ENCODE results near the gene CCDC146.

CCDC146 gene

DNA sequence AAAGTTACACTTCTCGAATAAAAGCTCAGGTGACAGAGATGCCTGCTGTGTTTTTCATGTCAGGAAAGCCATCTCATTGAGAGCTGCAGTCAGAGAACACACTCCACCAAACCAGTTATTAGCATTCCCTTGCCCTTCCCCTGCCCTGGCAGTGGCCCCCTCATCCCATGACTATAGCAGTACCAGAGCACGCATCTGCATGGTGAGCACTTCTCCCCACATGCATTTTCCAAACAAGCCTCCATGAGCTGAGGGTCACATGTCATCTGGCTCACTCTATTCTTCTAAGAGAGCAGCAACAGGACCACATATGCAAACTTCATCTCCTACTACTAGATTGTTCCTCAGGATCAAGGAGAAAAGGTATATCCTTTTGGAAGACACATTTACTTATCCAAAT is 119.7 kb downstream of the CCDC146 start:
- Histone ChIP-seq H4K20me1 (ENCODE audit: insufficient read depth, low read length) (no peaks in the 10 kb centered on the region), H3K36me3 (replicated peaks; ENCODE audit: low read depth, low read length) (no peaks in the 10 kb centered on the region), H3K27ac (ENCODE audit: low read length) (peak overlapping the region; percentile 60), H2AFZ (ENCODE audit: low read depth, low read length) (peak overlapping the region; percentile 35), H3K4me3 (ENCODE audit: low read length) (no peak overlapping the region), H3K27me3 (ENCODE audit: low read depth, low read length) (no peaks in the 10 kb centered on the region), H3K4me1 (ENCODE audit: low read length) (peaks cover 68% of the 10 kb centered on the region), H3K79me2 (ENCODE audit: low read length) (no peaks in the 10 kb centered on the region), H3K4me2 (ENCODE audit: low read length) (peak overlapping the region; percentile 51), H3K9me3 (ENCODE audit: insufficient read depth, low read length) (no peaks in the 10 kb centered on the region), H3K9ac (ENCODE audit: low read length) (peak overlapping the region; percentile 50)
- no peak for TF ChIP-seq EZH2phosphoT487 (IDR thresholded peaks at IDR 0.05; ENCODE audit: low read depth)
- TF ChIP-seq, protein P1, sequence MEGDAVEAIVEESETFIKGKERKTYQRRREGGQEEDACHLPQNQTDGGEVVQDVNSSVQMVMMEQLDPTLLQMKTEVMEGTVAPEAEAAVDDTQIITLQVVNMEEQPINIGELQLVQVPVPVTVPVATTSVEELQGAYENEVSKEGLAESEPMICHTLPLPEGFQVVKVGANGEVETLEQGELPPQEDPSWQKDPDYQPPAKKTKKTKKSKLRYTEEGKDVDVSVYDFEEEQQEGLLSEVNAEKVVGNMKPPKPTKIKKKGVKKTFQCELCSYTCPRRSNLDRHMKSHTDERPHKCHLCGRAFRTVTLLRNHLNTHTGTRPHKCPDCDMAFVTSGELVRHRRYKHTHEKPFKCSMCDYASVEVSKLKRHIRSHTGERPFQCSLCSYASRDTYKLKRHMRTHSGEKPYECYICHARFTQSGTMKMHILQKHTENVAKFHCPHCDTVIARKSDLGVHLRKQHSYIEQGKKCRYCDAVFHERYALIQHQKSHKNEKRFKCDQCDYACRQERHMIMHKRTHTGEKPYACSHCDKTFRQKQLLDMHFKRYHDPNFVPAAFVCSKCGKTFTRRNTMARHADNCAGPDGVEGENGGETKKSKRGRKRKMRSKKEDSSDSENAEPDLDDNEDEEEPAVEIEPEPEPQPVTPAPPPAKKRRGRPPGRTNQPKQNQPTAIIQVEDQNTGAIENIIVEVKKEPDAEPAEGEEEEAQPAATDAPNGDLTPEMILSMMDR (IDR thresholded peaks at IDR 0.05; ENCODE audit: low read depth, low read length): no peak

DNA sequence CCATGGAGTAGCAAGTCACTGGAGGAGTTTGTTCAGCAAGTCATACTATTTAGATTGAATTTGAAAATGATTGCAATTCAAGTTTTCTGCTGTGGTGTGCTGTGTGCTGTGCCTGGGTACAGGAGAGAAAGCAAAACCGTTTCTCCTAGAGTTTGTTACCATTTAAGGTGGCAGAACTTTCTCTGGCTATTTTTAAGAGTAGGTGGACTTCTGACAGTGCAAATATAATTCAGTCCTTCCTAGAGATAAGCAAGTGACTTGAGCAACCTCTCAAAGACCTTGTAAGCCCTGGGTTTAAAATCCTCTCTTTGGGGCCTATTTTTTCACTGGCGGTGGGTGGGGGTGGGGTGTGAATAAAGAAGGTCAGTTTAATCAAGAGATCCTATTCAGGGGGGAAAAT is 120.1 kb downstream of the CCDC146 start:
- Histone ChIP-seq H3K9me3 (ENCODE audit: insufficient read depth, low read length) (no peaks in the 10 kb centered on the region), H3K79me2 (ENCODE audit: low read length) (no peaks in the 10 kb centered on the region), H2AFZ (ENCODE audit: low read depth, low read length) (peak overlapping the region; percentile 35), H3K27ac (ENCODE audit: low read length) (peak overlapping the region; percentile 60), H3K36me3 (replicated peaks; ENCODE audit: low read depth, low read length) (no peaks in the 10 kb centered on the region), H3K27me3 (ENCODE audit: low read depth, low read length) (no peaks in the 10 kb centered on the region), H4K20me1 (ENCODE audit: insufficient read depth, low read length) (no peaks in the 10 kb centered on the region), H3K4me2 (ENCODE audit: low read length) (peak overlapping the region; percentile 51), H3K4me3 (ENCODE audit: low read length) (peak overlapping the region; percentile 22), H3K9ac (ENCODE audit: low read length) (peak overlapping the region; percentile 50), H3K4me1 (ENCODE audit: low read length) (peaks cover 69% of the 10 kb centered on the region)
- TF ChIP-seq, protein P1 (IDR thresholded peaks at IDR 0.05; ENCODE audit: low read depth, low read length): no peak
- TF ChIP-seq EZH2phosphoT487 (IDR thresholded peaks at IDR 0.05; ENCODE audit: low read depth): no peak

DNA sequence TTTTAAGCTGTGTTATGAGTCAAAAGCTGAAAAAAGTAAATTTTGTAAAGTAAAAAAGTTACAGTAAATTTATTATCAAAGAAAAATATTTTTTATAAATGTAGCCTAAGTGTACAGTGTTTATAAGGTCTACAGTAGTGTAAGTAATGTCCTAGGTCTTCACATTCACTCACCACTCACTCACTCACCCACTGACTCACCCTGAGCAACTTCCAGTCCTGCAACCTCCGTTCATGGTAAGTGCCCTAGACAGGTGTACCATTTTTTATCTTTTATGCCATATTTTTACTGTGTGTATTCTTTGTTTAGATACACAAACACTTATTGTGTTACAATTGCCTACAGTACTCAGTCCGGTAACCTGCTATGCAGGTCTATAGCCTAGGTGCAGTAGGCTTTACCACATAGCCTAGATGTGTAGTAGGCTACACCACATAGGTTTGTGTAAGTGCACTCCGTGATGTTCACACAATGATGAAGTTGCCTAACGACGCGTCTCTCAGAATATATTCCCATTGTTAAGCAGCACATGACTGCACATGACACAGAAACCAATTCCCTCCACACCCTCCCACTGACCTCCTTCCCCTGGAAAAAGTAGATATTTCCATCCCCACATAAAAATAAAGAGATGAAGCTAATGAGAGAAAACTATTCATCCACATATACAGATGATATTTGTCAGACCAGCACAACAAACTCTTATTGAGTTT is 122.0 kb downstream of the CCDC146 start:
- H2AFZ ChIP-seq (ENCODE audit: low read depth, low read length): no peak overlapping the region
- H3K79me2 ChIP-seq (ENCODE audit: low read length): no peaks in the 10 kb centered on the region
- H3K36me3 ChIP-seq (replicated peaks; ENCODE audit: low read depth, low read length): no peaks in the 10 kb centered on the region
- H3K27me3 ChIP-seq (ENCODE audit: low read depth, low read length): no peaks in the 10 kb centered on the region
- no peaks in the 10 kb centered on the region for H3K9me3 ChIP-seq (ENCODE audit: insufficient read depth, low read length)
- TF ChIP-seq EZH2phosphoT487 (IDR thresholded peaks at IDR 0.05; ENCODE audit: low read depth): no peak
- TF ChIP-seq, protein P1 (IDR thresholded peaks at IDR 0.05; ENCODE audit: low read depth, low read length): no peak
- peak overlapping the region; percentile 62 for H3K27ac ChIP-seq (ENCODE audit: low read length)
- peaks cover 59% of the 10 kb centered on the region for H3K4me1 ChIP-seq (ENCODE audit: low read length)
- H3K9ac ChIP-seq (ENCODE audit: low read length): peak overlapping the region; percentile 35; the same call in 1 of the 2 replicates
- H3K4me2 ChIP-seq (ENCODE audit: low read length): peak overlapping the region; percentile 76
- no peak overlapping the region for H3K4me3 ChIP-seq (ENCODE audit: low read length)
- H4K20me1 ChIP-seq (ENCODE audit: insufficient read depth, low read length): no peaks in the 10 kb centered on the region

DNA sequence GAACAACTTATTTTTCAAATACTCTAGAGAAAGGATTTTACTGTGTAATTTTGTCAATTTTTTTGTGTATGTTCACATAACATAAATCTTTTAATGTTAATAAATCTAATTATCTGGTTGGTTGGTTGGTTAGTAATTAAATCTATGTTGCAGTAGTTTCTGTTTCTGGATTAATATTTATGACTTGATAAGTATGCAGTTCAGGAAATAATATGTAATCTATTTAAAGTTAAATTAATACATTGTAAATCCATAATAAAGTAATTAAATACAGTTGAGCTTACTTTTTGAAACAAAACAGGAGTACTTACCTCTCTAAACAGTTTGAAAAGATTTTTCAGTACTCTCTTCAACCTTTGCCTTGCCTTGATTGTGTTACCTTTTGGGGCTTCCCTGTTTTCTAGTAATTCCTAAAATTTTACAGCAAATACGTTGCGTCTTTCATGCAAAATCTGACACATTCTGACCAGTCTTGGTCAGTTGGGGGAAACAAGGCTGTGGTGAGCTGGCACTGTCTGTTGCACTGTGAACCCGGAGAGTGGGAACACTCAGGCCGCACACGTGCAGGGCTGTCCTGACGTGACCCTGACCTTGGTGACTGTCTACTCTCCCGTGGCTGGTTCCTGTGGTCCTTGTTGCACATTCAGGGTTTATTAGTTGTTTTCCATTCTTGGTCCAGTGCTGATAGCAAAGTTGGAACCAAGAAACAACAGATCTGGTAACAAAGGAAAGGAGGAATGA is 122.8 kb downstream of the CCDC146 start:
- TF ChIP-seq EZH2phosphoT487 (IDR thresholded peaks at IDR 0.05; ENCODE audit: low read depth): no peak
- TF ChIP-seq, protein P1 (IDR thresholded peaks at IDR 0.05; ENCODE audit: low read depth, low read length): no peak
- Histone ChIP-seq H3K4me3 (ENCODE audit: low read length) (peak overlapping the region; percentile 2; the same call in 1 of the 2 replicates), H3K79me2 (ENCODE audit: low read length) (no peaks in the 10 kb centered on the region), H3K27me3 (ENCODE audit: low read depth, low read length) (no peaks in the 10 kb centered on the region), H3K9me3 (ENCODE audit: insufficient read depth, low read length) (no peaks in the 10 kb centered on the region), H4K20me1 (ENCODE audit: insufficient read depth, low read length) (no peaks in the 10 kb centered on the region), H3K36me3 (replicated peaks; ENCODE audit: low read depth, low read length) (no peaks in the 10 kb centered on the region), H3K27ac (ENCODE audit: low read length) (peak overlapping the region; percentile 62), H3K9ac (ENCODE audit: low read length) (peak overlapping the region; percentile 61), H3K4me2 (ENCODE audit: low read length) (peak overlapping the region; percentile 76), H2AFZ (ENCODE audit: low read depth, low read length) (0 out of 2 replicates have a peak overlapping the region, but pooled peaks have one; percentile 50), H3K4me1 (ENCODE audit: low read length) (peaks cover 51% of the 10 kb centered on the region)

Measured in OCI-LY3 (cell line).